Measurements from ENCODE around the gene TNS3.

GRCh38 chr7:47352394-47352968, 229.4 kb downstream of the TNS3 start:
- TF ChIP-seq, protein P1, sequence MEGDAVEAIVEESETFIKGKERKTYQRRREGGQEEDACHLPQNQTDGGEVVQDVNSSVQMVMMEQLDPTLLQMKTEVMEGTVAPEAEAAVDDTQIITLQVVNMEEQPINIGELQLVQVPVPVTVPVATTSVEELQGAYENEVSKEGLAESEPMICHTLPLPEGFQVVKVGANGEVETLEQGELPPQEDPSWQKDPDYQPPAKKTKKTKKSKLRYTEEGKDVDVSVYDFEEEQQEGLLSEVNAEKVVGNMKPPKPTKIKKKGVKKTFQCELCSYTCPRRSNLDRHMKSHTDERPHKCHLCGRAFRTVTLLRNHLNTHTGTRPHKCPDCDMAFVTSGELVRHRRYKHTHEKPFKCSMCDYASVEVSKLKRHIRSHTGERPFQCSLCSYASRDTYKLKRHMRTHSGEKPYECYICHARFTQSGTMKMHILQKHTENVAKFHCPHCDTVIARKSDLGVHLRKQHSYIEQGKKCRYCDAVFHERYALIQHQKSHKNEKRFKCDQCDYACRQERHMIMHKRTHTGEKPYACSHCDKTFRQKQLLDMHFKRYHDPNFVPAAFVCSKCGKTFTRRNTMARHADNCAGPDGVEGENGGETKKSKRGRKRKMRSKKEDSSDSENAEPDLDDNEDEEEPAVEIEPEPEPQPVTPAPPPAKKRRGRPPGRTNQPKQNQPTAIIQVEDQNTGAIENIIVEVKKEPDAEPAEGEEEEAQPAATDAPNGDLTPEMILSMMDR (IDR thresholded peaks at IDR 0.05 in 8 of 11, conservative IDR thresholded peaks at IDR 0.05 in 3 of 11), result no peak
- no peak for TF ChIP-seq POLR2A (IDR thresholded peaks at IDR 0.05)

Measured in spleen (tissue), 7 donors.